Epithelial cell of proximal tubule (primary cell): ENCODE results near the gene NR2E1. TPM values are rescaled to one million over a fixed set of nuclear protein-coding genes. Genes with fewer than 3 reads are reported as not detected.

Source experiments
- DNase-seq: peaks from one replicate; pipeline ENCODE4 v3.0.0-alpha.2; 2011; ENCODE audit warnings: low read depth
- H3K4me3 ChIP-seq: 2 replicates; pipeline ENCODE4 v1.5.1; 2011; ENCODE audit warnings: low read depth, mild to moderate bottlenecking, low read length
- total RNA-seq: library from RNA; depleted of rRNA; stranded (reverse); fragments of >200 nt; gene quantifications from 2 replicates; pipeline ENCODE4 v1.2.3, GENCODE V29; 2015
- TF ChIP-seq, protein P1 (sequence below): conservative IDR thresholded peaks from 2 replicates; pipeline ENCODE4 v1.5.1; 2012; ENCODE audit warnings: low read depth, mild to moderate bottlenecking, low read length

Gene NR2E1
- total RNA-seq, 1 donor from 2014 or later, result not detected

DNA sequence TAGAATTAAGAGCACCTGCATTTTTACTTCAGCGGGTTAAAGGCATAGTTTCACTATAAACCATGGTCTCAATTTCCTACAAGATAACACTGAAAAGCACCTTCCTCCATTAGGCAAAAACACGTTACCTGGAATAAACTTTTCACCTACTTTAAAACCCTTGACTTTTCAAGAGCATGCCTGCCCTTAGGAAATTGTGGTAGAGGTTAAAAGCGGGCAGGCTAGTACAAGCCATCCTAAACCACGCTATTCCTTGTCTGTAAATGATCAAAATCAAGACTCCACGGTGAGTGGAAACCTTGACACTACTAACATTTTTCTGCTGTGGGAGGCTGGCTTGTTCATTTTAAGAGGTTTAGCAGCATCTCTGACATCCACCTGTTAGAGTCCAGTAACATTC lies 43.9 kb downstream of the NR2E1 start:
- no peak for DNase-seq
- TF ChIP-seq, protein P1, sequence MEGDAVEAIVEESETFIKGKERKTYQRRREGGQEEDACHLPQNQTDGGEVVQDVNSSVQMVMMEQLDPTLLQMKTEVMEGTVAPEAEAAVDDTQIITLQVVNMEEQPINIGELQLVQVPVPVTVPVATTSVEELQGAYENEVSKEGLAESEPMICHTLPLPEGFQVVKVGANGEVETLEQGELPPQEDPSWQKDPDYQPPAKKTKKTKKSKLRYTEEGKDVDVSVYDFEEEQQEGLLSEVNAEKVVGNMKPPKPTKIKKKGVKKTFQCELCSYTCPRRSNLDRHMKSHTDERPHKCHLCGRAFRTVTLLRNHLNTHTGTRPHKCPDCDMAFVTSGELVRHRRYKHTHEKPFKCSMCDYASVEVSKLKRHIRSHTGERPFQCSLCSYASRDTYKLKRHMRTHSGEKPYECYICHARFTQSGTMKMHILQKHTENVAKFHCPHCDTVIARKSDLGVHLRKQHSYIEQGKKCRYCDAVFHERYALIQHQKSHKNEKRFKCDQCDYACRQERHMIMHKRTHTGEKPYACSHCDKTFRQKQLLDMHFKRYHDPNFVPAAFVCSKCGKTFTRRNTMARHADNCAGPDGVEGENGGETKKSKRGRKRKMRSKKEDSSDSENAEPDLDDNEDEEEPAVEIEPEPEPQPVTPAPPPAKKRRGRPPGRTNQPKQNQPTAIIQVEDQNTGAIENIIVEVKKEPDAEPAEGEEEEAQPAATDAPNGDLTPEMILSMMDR, result no peak

DNA sequence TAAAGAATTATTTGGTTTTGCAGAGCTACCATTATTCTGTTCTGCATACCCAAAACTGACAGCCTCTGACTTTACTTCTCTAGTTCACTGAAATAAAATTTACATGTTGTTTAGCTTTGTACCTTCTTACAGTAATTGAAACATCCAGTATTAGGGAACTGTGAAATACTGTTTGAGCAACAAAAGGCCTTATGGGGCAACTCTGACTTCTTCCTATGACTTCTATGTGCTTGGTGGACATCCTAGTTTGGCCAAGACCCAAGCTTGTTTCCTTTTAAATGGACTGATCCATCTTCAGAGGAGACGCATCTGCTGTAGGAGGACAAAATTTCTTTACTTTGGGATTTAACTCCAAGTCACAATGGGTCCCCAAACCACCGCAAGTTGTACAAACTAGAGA lies 44.7 kb downstream of the NR2E1 start:
- DNase-seq, result no peak
- H3K4me3 ChIP-seq, result no peak overlapping the region
- TF ChIP-seq, protein P1, result no peak

More for the DNA sequence above, 43.9 kb downstream of the NR2E1 start:
- no peak overlapping the region for H3K4me3 ChIP-seq

DNA sequence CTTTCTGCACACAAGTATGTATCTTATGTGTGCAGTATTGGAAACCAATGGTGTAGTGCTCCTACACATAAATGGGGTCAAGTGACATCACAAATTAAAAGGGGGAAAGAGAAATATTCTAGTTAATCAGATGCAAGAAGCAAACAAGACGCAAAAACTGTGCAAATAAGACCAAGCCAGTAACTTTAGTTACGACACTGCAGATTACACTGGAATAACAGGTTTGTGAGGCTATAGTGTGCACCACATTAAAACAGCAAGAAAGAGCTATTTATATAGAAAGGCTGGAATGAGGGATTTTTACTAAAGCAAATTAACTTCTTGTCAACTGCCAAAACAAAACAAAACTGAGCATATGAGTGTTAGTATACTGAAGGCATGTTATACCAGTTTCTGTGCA lies 45.8 kb downstream of the NR2E1 start:
- TF ChIP-seq, protein P1, result no peak
- DNase-seq, result no peak
- no peak overlapping the region for H3K4me3 ChIP-seq

DNA sequence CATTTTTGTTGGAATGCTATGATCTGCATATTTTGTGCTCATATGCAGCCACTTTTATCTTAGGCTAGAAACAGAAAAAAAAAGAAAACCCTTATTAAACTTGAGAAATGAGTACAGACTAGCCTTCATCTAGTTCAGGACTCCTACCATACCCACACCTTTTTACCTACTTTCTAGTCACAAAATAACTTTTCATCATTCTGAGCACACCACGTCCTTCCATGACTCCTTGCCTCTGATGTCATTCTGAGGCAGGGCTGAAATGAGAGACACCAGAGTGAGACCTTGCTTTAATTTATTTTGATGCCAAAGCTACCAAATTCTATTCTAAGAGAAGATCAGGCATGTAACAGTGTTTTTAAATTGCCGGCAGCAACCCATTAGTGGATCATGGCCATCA lies 56.2 kb downstream of the NR2E1 start:
- no peak for DNase-seq
- no peak overlapping the region for H3K4me3 ChIP-seq
- TF ChIP-seq, protein P1, result no peak

DNA sequence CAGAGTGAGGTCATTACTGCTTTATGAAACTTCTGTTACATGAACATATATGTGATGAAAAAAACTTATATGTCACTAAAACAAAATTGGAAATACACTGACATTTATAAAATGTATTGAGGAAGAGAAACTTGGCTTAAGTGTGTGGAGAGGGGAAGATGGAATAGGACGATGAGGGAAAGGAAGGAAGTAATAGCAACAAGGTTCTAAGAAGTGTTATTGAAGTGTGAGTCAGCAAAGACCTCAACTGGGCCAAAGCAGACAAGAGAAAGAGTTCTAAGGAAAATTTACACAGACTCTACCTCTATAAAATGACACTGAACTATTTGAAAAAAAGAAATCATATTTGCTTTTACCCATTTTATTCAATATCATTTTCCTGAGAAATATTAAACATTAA lies 56.7 kb downstream of the NR2E1 start:
- no peak for DNase-seq
- TF ChIP-seq, protein P1, result no peak

DNA sequence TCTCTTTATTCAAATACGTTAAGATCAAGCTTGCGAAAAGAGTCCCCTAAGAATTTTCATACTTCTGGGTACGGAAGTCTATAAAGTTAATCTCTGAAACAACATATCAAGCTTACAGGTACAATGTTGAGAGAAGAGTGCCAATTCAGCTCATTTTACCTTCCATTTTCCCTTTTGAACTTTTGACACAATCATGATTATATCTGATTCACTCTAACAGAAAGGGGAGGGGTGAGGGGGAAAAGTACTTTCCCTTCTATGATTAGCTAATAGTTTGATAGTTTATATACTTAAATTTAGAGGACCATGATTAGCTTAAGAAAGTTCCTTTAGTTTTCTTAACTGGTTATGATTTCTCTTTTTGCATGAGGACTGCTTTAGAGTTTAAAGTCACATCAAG lies 61.5 kb downstream of the NR2E1 start:
- no peak for DNase-seq
- TF ChIP-seq, protein P1, result no peak
- no peak overlapping the region for H3K4me3 ChIP-seq

More for the DNA sequence above, 56.7 kb downstream of the NR2E1 start:
- no peak overlapping the region for H3K4me3 ChIP-seq

DNA sequence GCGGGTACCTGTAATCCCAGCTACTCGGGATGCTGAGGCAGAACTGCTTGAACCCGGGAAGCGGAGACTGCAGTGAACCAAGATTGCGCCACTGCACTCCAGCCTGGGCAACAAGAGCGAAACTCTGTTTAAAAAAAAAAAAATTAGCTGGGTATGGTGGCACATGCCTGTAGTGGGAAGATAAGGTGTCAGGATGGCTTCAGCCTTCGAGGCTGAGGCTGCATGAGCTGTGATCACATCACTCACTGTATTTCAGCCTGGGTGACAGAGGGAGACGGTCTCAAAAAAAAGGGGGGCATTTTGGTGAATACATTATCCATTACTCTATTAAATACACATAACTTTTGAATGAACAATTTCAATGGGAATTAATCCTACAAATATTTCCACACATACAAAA lies 62.6 kb downstream of the NR2E1 start:
- H3K4me3 ChIP-seq, result no peak overlapping the region
- no peak for DNase-seq
- TF ChIP-seq, protein P1, result no peak
